ENCODE data around the gene HS3ST6.

DNA sequence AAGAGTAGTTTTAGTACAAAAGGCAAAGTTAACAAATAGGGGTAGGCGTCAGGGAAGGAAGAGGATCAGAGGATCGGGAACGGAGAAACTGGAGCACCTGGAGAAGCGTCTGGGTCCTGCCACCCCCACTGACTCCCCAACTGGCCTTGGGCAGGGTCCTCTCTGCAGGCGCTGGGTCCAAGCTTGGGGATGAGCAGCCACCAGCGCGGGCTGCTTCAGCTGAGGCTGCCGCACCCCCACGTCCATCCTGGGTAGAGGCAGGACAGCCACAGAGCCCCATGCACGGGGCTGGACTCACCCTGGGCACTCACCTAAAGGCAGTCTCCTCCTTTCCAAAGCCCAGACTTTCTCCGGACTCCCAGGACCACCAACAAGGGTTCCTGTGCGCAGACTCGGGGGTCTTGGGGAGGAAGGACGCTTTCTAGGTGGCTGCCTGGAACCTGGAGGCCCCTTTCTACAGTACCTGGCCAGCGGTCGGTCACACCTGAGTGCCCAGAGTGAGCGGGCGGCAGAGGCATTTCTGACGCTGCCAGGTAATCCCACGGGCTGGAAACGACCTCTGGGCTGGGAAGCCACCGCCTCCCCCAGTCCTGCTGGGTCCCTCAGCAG is 1.1 kb downstream of the HS3ST6 start:
- TF ChIP-seq, protein P1, sequence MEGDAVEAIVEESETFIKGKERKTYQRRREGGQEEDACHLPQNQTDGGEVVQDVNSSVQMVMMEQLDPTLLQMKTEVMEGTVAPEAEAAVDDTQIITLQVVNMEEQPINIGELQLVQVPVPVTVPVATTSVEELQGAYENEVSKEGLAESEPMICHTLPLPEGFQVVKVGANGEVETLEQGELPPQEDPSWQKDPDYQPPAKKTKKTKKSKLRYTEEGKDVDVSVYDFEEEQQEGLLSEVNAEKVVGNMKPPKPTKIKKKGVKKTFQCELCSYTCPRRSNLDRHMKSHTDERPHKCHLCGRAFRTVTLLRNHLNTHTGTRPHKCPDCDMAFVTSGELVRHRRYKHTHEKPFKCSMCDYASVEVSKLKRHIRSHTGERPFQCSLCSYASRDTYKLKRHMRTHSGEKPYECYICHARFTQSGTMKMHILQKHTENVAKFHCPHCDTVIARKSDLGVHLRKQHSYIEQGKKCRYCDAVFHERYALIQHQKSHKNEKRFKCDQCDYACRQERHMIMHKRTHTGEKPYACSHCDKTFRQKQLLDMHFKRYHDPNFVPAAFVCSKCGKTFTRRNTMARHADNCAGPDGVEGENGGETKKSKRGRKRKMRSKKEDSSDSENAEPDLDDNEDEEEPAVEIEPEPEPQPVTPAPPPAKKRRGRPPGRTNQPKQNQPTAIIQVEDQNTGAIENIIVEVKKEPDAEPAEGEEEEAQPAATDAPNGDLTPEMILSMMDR (IDR thresholded peaks at IDR 0.05), result no peak
- TF ChIP-seq IRF2 (CRISPR knock-in tag; IDR thresholded peaks at IDR 0.05; ENCODE audit: borderline replicate concordance, low read depth), result no peak
- no peak for TF ChIP-seq SP1 (CRISPR knock-in tag; conservative IDR thresholded peaks at IDR 0.05)
- TF ChIP-seq, protein P2, sequence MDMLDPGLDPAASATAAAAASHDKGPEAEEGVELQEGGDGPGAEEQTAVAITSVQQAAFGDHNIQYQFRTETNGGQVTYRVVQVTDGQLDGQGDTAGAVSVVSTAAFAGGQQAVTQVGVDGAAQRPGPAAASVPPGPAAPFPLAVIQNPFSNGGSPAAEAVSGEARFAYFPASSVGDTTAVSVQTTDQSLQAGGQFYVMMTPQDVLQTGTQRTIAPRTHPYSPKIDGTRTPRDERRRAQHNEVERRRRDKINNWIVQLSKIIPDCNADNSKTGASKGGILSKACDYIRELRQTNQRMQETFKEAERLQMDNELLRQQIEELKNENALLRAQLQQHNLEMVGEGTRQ (CRISPR knock-in tag; IDR thresholded peaks at IDR 0.05), result no peak
- no peak for TF ChIP-seq MYBL2 (CRISPR knock-in tag; IDR thresholded peaks at IDR 0.05)
- TF ChIP-seq, protein P3, sequence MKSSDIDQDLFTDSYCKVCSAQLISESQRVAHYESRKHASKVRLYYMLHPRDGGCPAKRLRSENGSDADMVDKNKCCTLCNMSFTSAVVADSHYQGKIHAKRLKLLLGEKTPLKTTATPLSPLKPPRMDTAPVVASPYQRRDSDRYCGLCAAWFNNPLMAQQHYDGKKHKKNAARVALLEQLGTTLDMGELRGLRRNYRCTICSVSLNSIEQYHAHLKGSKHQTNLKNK (CRISPR knock-in tag; IDR thresholded peaks at IDR 0.05), result no peak
- TF ChIP-seq, protein P4, sequence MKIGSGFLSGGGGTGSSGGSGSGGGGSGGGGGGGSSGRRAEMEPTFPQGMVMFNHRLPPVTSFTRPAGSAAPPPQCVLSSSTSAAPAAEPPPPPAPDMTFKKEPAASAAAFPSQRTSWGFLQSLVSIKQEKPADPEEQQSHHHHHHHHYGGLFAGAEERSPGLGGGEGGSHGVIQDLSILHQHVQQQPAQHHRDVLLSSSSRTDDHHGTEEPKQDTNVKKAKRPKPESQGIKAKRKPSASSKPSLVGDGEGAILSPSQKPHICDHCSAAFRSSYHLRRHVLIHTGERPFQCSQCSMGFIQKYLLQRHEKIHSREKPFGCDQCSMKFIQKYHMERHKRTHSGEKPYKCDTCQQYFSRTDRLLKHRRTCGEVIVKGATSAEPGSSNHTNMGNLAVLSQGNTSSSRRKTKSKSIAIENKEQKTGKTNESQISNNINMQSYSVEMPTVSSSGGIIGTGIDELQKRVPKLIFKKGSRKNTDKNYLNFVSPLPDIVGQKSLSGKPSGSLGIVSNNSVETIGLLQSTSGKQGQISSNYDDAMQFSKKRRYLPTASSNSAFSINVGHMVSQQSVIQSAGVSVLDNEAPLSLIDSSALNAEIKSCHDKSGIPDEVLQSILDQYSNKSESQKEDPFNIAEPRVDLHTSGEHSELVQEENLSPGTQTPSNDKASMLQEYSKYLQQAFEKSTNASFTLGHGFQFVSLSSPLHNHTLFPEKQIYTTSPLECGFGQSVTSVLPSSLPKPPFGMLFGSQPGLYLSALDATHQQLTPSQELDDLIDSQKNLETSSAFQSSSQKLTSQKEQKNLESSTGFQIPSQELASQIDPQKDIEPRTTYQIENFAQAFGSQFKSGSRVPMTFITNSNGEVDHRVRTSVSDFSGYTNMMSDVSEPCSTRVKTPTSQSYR (CRISPR knock-in tag; IDR thresholded peaks at IDR 0.05), result no peak
- TF ChIP-seq, protein P5, sequence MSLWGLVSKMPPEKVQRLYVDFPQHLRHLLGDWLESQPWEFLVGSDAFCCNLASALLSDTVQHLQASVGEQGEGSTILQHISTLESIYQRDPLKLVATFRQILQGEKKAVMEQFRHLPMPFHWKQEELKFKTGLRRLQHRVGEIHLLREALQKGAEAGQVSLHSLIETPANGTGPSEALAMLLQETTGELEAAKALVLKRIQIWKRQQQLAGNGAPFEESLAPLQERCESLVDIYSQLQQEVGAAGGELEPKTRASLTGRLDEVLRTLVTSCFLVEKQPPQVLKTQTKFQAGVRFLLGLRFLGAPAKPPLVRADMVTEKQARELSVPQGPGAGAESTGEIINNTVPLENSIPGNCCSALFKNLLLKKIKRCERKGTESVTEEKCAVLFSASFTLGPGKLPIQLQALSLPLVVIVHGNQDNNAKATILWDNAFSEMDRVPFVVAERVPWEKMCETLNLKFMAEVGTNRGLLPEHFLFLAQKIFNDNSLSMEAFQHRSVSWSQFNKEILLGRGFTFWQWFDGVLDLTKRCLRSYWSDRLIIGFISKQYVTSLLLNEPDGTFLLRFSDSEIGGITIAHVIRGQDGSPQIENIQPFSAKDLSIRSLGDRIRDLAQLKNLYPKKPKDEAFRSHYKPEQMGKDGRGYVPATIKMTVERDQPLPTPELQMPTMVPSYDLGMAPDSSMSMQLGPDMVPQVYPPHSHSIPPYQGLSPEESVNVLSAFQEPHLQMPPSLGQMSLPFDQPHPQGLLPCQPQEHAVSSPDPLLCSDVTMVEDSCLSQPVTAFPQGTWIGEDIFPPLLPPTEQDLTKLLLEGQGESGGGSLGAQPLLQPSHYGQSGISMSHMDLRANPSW (CRISPR knock-in tag; conservative IDR thresholded peaks at IDR 0.05; ENCODE audit: low read depth), result no peak
- no peak for TF ChIP-seq CREB1 (CRISPR knock-in tag; IDR thresholded peaks at IDR 0.05)
- no peak for TF ChIP-seq NFYB (CRISPR knock-in tag; conservative IDR thresholded peaks at IDR 0.05; ENCODE audit: low read depth)

Data from WTC11 (cell line).